Left lobe of liver (tissue), 2 donors: ENCODE data around the gene PRKAG2. TPM values are rescaled to one million over a fixed set of nuclear protein-coding genes. Genes with fewer than 3 reads are reported as not detected.
A peak's percentile ranks its signal among the peaks of the same experiment; 100 is the strongest.

ENCODE experiments used
- ATAC-seq: fragments of 200-7000 bp; cut with Tn5 transposase; one replicate; pipeline ENCODE4 v1.9.1; 2020; ENCODE audit warnings: mild to moderate bottlenecking, moderate library complexity
- DNase-seq: peaks from one replicate; pipeline ENCODE4 v3.0.0-alpha.2; 2020; ENCODE audit warnings: low spot score
- total RNA-seq: library from RNA; stranded (reverse); gene quantifications from one replicate; pipeline ENCODE4 v1.2.1, GENCODE V29; 2021
- donor health status: DM: no; HTN: no; CAD: no; lungs with moderate emphysema.
- donor health status: DM: no; HTN: yes; CAD: no.

PRKAG2 gene
- total RNA-seq, 1 donor from 2014 or later = 43.4 TPM

DNA sequence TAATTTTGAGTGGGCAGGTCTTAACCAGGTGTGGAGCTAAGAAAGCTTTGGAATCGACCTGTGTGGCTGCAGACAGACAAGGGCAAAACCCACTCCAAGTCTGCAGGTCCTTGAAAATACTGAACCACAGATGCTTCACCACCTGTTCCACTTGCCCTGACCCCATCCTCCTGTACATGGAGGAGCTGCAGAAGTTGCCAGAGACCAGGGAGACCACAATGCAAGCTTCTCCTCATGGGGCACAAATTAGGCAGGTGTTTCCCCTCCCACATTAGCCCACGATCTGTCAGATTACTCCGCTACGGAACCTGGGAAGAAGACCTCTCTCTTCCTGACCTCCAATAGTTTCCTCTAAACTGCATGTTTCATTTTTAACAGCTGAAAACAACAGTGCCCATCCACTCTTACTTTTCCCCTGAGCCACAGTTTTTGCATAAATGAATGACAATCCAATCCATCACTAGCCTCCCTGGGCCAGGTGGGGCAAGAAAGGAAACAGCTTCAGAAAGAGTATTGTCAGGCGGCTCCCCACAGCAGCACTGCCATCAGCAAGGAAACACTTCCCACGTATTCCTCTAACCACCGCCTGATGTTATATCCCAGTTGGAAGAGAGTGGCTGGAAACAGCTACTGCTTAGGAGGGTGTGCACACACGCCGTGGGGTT lies 141.6 kb downstream of the PRKAG2 start:
- ATAC-seq = no peak
- no peak for DNase-seq

DNA sequence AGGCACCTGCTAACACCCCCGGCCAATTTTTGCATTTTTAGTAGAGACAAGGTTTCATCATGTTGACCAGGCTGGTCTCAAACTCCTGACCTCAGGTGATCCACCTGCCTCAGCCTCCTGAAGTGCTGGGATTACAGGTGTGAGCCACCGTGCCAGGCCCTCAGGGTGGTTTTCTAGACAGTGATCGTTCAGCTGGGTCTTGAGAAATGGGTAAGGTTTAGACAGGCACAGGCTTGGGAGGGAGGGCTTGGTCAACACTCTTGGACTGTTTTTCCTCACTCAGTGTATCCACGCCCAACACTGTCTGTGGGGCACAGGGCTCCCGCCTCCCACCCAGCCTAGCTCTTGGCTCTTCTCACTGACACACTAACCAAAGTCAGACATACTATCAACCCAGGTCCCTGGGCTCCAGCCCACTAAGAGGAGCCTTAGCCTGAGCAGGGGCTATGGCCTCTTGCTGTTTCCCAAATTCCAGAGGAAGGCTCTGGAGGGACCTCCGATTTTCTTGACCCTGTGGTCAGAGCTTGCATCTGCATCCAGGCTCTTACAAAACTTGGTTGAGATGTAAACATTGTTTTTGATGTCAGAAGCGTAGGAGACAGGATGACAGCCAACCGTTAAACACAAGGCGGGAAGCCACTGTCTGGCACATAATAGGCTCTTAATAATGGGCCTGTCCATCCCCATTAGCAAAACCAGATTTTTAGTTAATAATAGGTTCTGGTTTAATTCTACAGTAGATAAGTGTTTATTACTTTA lies 143.9 kb downstream of the PRKAG2 start:
- no peak for DNase-seq

DNA sequence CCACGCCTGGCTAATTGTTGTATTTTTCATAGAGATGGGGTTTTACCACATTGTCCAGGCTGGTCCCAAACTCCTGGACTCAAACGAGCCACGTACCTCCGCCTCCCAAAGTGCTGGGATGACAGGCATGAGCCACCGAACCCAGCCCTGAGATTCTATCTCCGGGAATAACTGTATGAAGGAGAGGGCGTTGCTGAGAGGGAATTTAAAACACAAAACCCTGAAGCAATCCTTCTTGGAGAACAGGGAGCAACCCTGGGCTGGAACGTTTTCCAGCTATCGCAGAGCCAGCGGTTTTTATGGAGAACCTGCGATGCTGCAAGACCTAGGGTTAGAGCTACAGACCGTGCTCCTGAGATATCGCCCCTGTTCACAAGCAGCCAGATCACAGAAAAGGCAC lies 144.6 kb downstream of the PRKAG2 start:
- no peak for ATAC-seq

More for the DNA sequence above, 143.9 kb downstream of the PRKAG2 start:
- ATAC-seq = no peak

DNA sequence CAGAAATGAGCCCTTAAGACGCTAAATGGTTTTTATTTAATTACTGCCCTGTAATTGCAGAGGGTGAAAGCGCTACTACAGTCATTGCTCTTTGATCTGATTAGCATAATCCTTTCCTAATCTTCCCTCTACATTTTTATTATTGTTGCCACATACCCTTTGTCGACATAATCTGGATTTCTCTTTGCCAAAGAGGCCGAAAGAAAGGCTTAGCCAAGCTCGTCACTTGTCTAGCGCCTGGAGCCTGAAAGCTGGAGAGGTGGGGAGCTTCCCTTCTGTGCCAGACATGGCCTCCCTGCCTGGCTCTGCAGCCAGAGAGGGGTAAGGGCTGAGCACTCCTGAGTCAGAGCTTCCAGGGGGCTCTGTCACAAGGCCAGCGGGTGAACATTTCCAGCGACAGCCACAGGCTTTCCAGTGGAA lies 145.9 kb downstream of the PRKAG2 start:
- ATAC-seq (peak; percentile 25), DNase-seq (no peak)

More for the DNA sequence above, 144.6 kb downstream of the PRKAG2 start:
- DNase-seq = no peak

DNA sequence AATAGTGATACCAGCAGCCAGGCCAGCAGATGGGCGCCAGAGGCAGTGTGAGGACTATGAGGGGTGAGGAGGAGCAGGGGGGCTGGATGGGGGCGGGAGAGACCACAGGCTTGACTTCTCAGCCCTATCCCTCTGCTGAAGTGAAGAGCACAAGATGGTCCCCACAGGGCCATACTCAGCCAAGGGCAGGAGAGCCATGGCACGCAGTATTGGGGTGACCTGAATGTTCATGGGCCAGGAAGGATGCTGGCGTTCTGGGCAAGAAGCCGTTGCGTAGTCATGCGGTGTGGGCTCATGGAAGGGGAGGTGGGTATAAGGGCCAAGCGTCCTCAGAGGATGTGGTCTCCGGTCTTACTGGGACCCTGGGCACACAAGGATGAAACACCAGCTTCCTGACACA lies 146.3 kb downstream of the PRKAG2 start:
- ATAC-seq (no peak), DNase-seq (no peak)

DNA sequence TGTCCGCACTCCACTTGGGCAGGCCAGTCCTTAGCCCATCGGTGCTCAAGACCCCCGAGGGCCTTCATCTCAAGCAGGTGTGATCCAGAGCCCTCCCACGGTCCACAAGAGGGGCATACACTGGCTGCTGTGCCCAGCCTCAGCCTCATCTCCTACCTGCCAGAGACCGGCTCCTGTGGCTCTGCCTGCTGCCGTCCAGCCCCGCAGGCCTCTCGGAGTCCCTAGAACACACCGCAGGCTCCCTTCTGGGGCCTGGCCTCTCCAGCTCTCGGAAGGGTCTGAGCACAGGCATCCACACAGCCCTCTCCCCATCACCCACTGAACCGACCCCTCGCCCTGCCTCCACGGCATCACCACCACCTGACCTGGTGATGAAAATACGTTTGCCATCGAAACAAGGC lies 147.4 kb downstream of the PRKAG2 start:
- ATAC-seq (no peak), DNase-seq (no peak)

DNA sequence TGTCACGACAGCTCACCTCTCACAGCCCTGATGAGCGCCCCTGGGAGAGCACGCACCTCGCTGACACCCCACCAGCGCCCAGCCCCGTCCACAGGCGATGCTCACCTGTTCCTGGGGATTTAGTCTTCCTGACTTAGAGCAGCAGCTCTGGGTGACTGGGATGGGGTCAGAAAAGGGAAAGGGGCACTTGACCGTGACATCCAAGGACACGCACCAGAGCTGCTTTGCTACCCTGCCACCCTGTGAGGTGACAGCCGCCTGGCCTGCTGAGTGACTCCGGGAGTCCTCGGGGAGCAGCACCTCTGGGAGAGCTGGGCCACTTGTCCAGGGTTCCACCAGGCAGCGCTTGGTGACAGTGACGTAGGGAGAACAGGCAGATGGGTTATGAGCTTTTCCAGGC lies 148.2 kb downstream of the PRKAG2 start:
- DNase-seq (no peak), ATAC-seq (no peak)

DNA sequence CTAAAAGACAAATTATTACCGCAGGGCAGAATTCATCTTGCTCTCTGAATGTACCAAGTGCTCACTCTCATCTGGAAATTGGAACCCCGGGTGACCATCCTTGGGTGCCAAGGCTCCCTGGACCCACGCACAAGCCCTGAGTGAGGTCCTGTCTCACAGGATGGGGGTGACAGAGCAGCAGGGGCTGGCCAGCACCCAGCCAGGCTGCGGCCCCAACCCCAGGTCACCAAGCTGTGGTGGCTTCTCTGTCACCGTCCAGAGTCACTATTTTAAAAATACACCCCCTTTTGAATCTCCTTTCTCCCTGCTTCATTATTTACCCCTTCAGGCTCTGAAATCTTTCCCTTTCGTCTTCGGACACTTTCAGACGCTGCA lies 148.6 kb downstream of the PRKAG2 start:
- no peak for DNase-seq

DNA sequence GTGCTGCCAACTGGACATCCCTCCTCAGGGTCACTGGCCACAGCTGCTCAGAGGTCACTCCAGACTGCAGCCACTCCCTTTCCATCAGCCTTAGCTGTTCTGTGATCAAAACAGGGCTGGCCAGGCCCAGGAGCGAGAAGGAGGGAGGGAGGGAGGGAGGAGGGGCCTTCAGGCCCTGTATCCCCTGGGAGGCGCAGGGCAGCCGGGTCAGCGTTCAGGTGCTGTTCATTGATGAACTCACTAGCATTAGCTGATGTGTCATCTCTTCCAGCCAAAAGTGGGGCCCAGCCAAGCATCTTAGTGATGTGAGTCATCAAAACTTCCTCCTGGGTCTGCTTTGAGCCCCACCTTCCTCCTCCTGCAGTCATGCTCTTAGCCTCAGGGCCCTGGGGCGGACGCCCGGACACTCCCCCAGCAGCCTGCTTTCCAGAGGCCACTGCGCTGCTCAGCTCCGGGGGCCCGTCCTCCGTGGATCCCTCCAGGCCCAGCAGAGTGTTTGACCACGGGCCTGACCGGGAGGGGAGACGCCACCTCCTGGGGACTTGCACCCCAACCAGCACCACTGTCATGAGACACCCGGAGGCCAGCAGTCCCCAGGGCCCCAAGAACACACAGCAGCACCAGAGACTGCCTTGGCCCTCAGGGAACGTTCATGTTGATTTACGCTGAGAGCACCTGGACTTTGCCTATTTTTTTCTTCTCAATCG lies 149.2 kb downstream of the PRKAG2 start:
- DNase-seq = no peak
- peak; percentile 57 for ATAC-seq

More for the DNA sequence above, 148.6 kb downstream of the PRKAG2 start:
- peak; percentile 3 for ATAC-seq

DNA sequence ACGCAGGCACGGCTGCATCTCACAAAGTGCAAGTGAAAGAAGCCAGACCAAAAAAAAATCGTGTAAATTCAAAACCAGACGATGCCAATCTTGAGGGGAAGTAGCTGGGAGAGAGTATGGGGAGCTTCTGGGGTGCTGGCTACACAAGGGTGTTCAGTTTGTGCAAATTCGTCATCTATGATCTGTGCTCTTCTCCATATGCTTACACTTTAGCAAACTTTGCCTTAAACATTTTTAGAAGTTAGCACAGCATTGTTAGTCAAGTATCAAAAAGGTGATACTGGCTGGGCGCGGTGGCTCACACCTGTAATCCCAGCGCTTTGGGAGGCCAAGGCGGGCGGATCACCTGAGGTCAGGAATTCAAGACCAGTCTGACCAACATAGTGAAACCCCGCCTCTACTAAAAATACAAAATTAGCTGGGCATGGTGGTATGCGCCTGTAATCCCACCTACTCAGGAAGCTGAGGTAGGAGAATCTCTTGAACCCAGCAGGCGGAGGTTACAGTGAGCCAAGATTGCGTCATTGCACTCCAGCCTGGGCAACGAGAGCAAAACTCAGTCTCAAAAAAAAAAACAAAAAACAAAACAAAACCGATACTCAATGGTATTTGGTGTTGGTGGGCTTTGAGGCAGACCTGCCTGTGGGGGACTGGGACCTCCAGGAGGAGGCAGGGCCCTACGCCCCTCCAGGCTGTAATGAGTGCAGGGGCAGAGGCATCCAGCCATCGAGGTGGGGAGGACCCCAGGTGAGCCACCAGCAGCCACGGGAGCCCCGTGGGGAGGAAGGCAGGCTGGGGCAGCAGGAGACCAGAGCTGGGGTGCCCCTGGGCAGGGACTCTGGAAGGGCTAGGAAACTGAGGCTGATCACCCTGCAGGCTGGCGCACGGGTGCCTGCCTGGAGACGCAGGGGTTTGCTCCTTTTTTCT lies 150.0 kb downstream of the PRKAG2 start:
- no peak for DNase-seq
- ATAC-seq = peak; percentile 11

DNA sequence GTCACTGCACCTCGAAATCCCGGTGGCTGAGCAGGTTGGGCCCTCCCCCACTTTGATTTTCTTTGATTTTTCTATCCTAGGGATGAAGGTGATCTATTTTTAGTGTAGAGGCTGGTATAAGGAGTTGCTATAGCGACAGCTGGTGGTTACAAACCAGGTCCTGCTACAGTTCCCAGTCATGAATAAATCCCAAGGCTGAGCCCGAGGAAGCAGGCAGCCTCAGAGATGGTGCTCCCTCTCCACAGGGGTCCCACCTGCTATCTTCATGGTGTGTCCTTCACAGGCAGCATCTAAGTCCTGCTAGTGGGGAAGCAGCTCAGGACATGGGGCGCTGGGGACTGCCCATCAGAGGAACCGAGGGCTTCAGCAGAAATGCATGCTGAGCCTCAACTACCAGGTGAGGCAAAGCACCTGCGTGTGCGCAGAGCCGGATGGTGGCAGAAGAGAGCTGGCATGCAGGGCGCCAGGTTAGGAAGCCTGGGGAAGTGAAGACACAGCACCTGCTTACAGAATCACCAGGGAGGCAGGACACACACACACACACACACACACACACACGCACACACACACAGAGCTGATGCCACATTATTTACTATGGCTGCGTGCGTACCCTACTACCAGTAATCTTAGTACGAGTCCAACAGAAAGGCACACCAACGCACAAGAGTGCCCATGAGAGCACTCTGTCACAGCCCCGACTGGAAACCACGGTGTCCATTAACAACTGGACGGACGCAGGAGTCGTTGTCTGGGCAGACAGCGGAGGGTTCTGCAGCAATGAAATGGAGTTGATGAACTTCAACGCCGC lies 150.9 kb downstream of the PRKAG2 start:
- ATAC-seq (no peak), DNase-seq (no peak)

DNA sequence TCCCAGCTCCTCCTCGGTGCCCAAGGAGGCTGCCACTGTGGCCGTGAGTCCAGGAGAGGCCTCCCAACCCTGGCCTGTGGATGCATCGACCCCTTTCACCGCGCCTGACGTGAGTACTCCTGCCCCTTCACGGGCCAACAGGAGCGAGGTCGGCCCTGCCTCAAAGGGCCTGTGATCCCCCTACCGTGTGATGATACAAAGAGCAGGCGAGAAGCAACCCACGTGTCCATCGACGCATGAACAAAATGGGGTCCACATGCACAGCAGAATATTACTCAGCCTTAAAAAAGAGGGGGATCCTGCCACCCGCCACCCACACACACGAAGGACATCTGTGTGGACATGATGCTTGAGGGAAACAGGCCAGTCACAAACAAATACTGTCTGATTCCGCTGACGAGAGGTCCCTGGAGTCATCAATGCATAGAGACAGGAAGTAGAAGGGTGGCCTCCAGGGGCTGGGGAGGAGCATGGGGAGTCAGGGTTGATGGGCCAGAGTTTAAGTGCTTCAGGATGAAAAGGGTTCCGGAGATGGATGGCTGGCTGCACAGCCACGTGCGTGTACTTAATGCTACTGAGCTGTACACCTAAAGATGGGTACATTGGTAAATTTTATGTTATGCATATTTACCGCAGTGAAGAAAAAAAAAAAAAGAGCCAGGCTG lies 151.9 kb downstream of the PRKAG2 start:
- no peak for ATAC-seq
- DNase-seq = no peak

DNA sequence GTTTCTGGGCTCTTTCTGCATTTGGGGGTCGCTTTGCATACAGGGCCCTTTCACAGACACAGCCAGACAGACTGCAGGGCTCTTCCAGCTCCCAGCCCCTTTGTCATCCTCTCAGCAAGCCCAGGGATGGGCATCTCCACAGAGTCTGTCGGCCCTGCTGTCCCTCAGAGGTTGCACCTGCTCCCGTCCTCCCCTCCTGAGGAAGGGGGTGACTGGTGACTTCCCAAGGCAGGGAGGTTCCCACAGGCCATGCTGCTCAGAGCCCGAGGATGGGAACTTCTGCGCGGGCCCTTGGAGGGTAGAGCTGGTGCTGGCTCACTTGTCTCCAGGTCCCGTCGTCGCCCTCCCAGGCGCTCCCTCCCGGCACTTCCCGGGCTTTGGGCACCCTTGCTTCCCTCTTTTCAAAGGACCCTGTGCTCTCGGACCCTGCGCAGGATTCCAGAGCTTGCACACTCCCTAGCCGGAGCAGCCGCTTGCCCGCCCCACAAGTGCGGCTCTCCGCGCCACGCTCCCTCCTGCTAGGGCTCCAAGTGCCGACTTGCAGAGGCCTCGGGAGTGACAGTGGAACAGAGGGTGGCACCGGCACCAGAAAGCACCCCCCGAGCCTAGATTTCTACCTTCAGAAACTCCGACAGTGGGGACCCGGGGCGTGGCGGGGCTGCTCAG lies 152.5 kb downstream of the PRKAG2 start:
- DNase-seq = no peak
- no peak for ATAC-seq

DNA sequence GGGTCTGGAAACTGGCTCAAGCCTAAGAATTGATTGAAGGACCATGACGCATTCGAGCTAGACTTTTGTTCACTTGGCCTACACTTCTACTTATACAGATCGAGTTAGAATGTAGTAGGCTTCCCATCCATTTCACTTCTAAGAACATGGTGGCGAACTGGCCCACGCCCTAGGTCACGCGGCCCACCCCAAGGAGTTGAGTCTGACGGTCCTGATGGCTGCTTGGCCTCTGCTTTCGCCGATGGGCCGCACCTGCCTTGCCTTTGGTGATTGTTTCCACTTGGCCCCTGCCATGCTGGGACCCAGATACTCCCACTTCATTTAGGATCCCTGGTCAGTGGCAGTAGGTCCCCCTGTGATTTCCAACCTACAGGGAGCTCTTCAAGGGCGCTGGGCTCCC lies 153.6 kb downstream of the PRKAG2 start:
- no peak for ATAC-seq
- DNase-seq = no peak

DNA sequence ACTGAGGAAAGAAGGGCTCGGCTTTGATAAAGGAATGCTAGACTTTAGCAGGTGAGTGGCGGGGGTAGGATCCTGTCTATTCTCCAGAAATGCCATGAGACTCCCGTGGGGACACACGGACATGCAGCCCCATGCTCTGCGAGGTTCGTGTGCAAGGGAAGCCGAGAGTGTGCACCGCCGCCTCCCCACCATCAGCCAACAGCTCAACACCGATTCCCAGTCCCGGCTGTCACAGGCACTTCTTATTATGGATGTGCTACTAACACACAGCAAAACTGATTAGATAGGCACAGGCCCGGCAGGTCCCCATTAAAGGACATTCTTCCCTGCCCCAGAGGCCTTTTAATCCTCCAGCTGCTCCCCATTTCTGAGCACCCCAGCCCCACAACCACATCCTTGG lies 154.4 kb downstream of the PRKAG2 start:
- ATAC-seq = no peak

DNA sequence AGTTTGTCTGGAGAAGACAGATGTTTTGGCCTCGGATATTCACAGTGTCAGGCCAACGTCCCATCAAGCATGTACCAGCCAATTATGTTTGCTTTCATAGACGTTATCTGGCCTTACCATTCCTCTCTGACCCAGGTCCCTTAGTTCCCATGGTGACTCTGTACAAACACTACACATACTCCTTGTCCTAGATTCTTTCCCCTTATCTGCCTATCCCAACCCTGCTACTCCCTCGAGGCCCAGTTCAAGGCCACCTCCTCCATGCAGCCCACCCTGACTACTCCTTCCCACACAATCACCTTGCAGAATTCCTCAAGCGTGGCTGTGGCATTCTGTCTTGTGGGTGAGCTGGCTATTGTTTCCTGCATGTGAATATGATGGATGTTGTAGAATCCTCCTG lies 155.2 kb downstream of the PRKAG2 start:
- DNase-seq (no peak), ATAC-seq (no peak)

More for the DNA sequence above, 154.4 kb downstream of the PRKAG2 start:
- DNase-seq = no peak

DNA sequence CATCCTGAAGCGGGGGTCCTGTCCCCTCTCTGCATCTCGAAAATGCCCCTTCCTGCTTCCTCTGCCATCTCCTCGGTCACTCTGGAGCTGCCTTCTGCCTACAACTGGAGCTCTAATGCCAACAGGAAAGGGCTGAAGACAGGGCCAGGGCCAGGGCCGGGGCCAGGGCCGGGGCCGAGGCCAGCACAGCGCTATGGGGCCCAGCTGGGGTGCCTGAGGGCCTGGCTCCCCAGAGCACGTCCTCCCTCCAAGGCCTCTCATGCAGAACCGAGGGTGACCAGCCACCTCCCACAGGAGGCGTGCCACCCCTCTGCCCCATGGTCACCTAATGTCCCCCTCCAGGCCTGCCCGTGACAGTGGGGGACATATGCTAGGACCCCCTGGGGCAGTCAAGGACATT lies 155.7 kb downstream of the PRKAG2 start:
- ATAC-seq (no peak), DNase-seq (no peak)

DNA sequence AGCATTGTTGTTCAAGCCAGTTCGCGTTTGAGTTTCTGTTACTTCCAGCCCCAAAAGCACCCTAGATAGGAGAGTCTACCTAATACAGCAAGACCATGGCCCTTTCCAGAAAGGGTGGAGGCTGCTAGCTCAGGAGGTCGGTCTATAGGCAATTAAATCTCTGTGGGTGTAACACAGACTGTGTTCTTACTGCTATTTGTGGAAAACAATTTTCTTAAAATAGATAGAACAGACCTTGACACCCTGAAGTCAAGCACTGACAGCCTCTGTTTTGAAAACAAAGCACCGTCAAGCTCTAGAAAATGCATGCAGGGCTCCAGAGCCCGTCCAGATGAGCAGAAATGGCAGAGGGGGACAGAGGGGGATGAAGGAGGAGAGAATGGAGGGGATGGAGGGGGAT lies 156.6 kb downstream of the PRKAG2 start:
- DNase-seq (no peak), ATAC-seq (no peak)

DNA sequence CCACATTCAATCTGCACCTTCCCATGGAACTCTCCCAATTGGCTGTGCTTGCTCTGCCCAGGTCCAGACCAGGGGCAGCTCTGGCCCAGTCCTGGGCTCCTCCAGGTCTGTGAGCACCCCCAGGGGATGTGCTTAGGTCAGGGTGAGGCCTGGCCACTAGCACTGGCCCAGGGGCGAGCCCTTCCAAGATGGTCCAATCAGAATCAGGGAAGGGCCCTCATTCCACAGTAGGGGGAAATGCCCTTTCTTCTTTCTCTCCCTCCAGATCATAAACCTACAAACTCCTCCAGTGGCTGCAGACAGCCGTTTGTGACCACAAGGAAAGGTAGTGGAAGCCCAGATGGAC lies 157.0 kb downstream of the PRKAG2 start:
- ATAC-seq (no peak), DNase-seq (no peak)
